ENCODE data around the gene DNM3. TPM values are rescaled to one million over a fixed set of nuclear protein-coding genes. Genes with fewer than 3 reads are reported as not detected.

DNM3 gene
- total RNA-seq, 1 donor from 2014 or later = 2.7 TPM

DNA sequence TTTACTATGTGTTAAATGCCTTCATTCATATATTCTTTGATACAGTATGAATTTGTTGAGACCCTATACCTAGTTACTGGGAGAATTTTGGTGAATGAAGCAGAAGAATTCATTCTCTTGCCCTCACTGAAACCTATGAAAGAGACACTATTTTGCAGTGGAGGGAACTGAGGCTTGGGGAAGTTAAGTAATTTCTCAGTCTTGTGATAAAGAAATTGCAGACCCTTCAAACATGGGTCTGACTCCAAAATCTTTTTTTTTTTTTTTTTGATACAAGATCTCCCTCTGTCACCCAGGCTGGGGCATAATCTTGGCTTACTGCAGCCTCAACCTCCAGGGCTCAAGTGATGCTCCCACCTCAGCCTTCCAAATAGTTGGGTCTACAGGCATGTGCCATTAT, 132.1 kb downstream of the DNM3 start:
- TF ChIP-seq, protein P1, sequence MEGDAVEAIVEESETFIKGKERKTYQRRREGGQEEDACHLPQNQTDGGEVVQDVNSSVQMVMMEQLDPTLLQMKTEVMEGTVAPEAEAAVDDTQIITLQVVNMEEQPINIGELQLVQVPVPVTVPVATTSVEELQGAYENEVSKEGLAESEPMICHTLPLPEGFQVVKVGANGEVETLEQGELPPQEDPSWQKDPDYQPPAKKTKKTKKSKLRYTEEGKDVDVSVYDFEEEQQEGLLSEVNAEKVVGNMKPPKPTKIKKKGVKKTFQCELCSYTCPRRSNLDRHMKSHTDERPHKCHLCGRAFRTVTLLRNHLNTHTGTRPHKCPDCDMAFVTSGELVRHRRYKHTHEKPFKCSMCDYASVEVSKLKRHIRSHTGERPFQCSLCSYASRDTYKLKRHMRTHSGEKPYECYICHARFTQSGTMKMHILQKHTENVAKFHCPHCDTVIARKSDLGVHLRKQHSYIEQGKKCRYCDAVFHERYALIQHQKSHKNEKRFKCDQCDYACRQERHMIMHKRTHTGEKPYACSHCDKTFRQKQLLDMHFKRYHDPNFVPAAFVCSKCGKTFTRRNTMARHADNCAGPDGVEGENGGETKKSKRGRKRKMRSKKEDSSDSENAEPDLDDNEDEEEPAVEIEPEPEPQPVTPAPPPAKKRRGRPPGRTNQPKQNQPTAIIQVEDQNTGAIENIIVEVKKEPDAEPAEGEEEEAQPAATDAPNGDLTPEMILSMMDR (IDR thresholded peaks at IDR 0.05; ENCODE audit: insufficient read depth, low read length, poor library complexity, severe bottlenecking) = no peak
- no peak overlapping the region for H3K4me3 ChIP-seq (ENCODE audit: low read depth, low read length)
- no peaks in the 10 kb centered on the region for H3K36me3 ChIP-seq (ENCODE audit: control insufficient read depth, insufficient read depth, low read length)
- DNase-seq (ENCODE audit: low read depth) = no peak
- no peaks in the 10 kb centered on the region for H3K27me3 ChIP-seq (ENCODE audit: control insufficient read depth, insufficient read depth, low read length)

DNA sequence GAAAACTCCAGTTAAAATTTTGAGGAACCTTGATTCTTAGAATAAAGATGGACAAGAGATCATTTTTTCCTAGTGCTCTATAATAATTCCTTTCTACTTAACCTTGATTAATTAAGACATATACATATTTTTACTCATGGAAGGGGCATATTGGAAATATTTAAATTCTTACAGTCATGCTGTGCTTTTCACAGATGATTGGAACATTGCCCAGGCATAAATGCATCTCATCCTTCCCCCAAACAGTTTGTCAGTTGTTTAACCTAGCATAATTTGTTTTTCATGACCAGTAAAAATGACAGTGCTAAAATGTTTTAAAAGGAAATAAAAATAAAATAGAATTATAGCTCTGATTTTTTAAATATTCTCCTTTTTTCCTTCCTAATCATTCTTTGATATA, 140.0 kb downstream of the DNM3 start:
- Histone ChIP-seq H3K36me3 (ENCODE audit: control insufficient read depth, insufficient read depth, low read length) (no peaks in the 10 kb centered on the region), H3K4me3 (ENCODE audit: low read depth, low read length) (no peak overlapping the region), H3K27me3 (ENCODE audit: control insufficient read depth, insufficient read depth, low read length) (no peaks in the 10 kb centered on the region)
- DNase-seq (ENCODE audit: low read depth) = no peak
- TF ChIP-seq, protein P1 (IDR thresholded peaks at IDR 0.05; ENCODE audit: insufficient read depth, low read length, poor library complexity, severe bottlenecking) = no peak

- Histone ChIP-seq H3K27me3 (ENCODE audit: control insufficient read depth, insufficient read depth, low read length) (no peaks in the 10 kb centered on the region), H3K36me3 (ENCODE audit: control insufficient read depth, insufficient read depth, low read length) (no peaks in the 10 kb centered on the region), H3K4me3 (ENCODE audit: low read depth, low read length) (no peak overlapping the region)
- no peak for DNase-seq (ENCODE audit: low read depth)
- TF ChIP-seq, protein P1 (IDR thresholded peaks at IDR 0.05; ENCODE audit: insufficient read depth, low read length, poor library complexity, severe bottlenecking) = peak; percentile 46
Observed at GRCh38 chr1:171983584-171983983, 142.3 kb downstream of the DNM3 start.

- TF ChIP-seq, protein P1 (IDR thresholded peaks at IDR 0.05; ENCODE audit: insufficient read depth, low read length, poor library complexity, severe bottlenecking) = no peak
- no peak for DNase-seq (ENCODE audit: low read depth)
- H3K36me3 ChIP-seq (ENCODE audit: control insufficient read depth, insufficient read depth, low read length) = no peaks in the 10 kb centered on the region
Observed at GRCh38 chr1:171984262-171984661, 143.0 kb downstream of the DNM3 start.

GRCh38 chr1:171984850-171985485, 143.7 kb downstream of the DNM3 start:
- Histone ChIP-seq H3K4me3 (ENCODE audit: low read depth, low read length) (no peak overlapping the region), H3K27me3 (ENCODE audit: control insufficient read depth, insufficient read depth, low read length) (no peaks in the 10 kb centered on the region), H3K36me3 (ENCODE audit: control insufficient read depth, insufficient read depth, low read length) (no peaks in the 10 kb centered on the region)
- DNase-seq (ENCODE audit: low read depth) = no peak
- TF ChIP-seq, protein P1 (IDR thresholded peaks at IDR 0.05; ENCODE audit: insufficient read depth, low read length, poor library complexity, severe bottlenecking) = peak; percentile 80

More at GRCh38 chr1:171984262-171984661, 143.0 kb downstream of the DNM3 start:
- Histone ChIP-seq H3K4me3 (ENCODE audit: low read depth, low read length) (no peak overlapping the region), H3K27me3 (ENCODE audit: control insufficient read depth, insufficient read depth, low read length) (no peaks in the 10 kb centered on the region)

GRCh38 chr1:171985639-171986038, 144.3 kb downstream of the DNM3 start:
- H3K27me3 ChIP-seq (ENCODE audit: control insufficient read depth, insufficient read depth, low read length) = no peaks in the 10 kb centered on the region
- DNase-seq (ENCODE audit: low read depth) = no peak
- no peak overlapping the region for H3K4me3 ChIP-seq (ENCODE audit: low read depth, low read length)
- H3K36me3 ChIP-seq (ENCODE audit: control insufficient read depth, insufficient read depth, low read length) = no peaks in the 10 kb centered on the region
- TF ChIP-seq, protein P1 (IDR thresholded peaks at IDR 0.05; ENCODE audit: insufficient read depth, low read length, poor library complexity, severe bottlenecking) = peak; percentile 28
